ENCODE data around the gene TBC1D9. TPM values are rescaled to one million over a fixed set of nuclear protein-coding genes. Genes with fewer than 3 reads are reported as not detected.

The TBC1D9 gene
- total RNA-seq, 1 experiment from 2014 or later = 0.70 TPM

- CTCF ChIA-PET = interaction anchor here (0.6 kb wide), 1 partner anchor 148 kb away, joined by 6 read pairs; no protein-coding TSS in a partner anchor
- POLR2A ChIA-PET = no interaction called here
- no peaks in the 10 kb centered on the region for H3K9me3 Mint-ChIP-seq
- peaks cover 8% of the 10 kb centered on the region; the same call in 1 of the 2 replicates for H3K4me1 Mint-ChIP-seq
- H3K36me3 Mint-ChIP-seq = no peaks in the 10 kb centered on the region
- no peak for TF ChIP-seq AFF4 (CRISPR knock-in tag; IDR thresholded peaks at IDR 0.05; ENCODE audit: borderline replicate concordance)
- TF ChIP-seq, protein P1, sequence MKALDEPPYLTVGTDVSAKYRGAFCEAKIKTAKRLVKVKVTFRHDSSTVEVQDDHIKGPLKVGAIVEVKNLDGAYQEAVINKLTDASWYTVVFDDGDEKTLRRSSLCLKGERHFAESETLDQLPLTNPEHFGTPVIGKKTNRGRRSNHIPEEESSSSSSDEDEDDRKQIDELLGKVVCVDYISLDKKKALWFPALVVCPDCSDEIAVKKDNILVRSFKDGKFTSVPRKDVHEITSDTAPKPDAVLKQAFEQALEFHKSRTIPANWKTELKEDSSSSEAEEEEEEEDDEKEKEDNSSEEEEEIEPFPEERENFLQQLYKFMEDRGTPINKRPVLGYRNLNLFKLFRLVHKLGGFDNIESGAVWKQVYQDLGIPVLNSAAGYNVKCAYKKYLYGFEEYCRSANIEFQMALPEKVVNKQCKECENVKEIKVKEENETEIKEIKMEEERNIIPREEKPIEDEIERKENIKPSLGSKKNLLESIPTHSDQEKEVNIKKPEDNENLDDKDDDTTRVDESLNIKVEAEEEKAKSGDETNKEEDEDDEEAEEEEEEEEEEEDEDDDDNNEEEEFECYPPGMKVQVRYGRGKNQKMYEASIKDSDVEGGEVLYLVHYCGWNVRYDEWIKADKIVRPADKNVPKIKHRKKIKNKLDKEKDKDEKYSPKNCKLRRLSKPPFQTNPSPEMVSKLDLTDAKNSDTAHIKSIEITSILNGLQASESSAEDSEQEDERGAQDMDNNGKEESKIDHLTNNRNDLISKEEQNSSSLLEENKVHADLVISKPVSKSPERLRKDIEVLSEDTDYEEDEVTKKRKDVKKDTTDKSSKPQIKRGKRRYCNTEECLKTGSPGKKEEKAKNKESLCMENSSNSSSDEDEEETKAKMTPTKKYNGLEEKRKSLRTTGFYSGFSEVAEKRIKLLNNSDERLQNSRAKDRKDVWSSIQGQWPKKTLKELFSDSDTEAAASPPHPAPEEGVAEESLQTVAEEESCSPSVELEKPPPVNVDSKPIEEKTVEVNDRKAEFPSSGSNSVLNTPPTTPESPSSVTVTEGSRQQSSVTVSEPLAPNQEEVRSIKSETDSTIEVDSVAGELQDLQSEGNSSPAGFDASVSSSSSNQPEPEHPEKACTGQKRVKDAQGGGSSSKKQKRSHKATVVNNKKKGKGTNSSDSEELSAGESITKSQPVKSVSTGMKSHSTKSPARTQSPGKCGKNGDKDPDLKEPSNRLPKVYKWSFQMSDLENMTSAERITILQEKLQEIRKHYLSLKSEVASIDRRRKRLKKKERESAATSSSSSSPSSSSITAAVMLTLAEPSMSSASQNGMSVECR (CRISPR knock-in tag; IDR thresholded peaks at IDR 0.05; ENCODE audit: borderline replicate concordance) = no peak
- no peak for TF ChIP-seq GRHL2 (CRISPR knock-in tag; IDR thresholded peaks at IDR 0.05; ENCODE audit: insufficient replicate concordance, severe bottlenecking)
- no peak for TF ChIP-seq ETV6 (CRISPR knock-in tag; IDR thresholded peaks at IDR 0.05)
- no peak for TF ChIP-seq ZNF396 (CRISPR knock-in tag; IDR thresholded peaks at IDR 0.05; ENCODE audit: borderline replicate concordance)
- no peak for TF ChIP-seq ZNF263 (CRISPR knock-in tag; IDR thresholded peaks at IDR 0.05; ENCODE audit: low read depth)
- no peak overlapping the region for H3K4me3 Mint-ChIP-seq
- ATAC-seq = no peak
- H3K27me3 Mint-ChIP-seq (ENCODE audit: low read depth) = no peaks in the 10 kb centered on the region
- no peak overlapping the region for H3K27ac Mint-ChIP-seq
- no peak for DNase-seq (ENCODE audit: low spot score)
These were observed 29.2 kb downstream of the TBC1D9 start for GRCh38 chr4:140726776-140727500.

- CTCF ChIA-PET = no interaction called here
- H3K4me1 Mint-ChIP-seq = peaks cover 8% of the 10 kb centered on the region; the same call in 1 of the 2 replicates
- H3K27me3 Mint-ChIP-seq (ENCODE audit: low read depth) = no peaks in the 10 kb centered on the region
- POLR2A ChIA-PET = no interaction called here
- no peaks in the 10 kb centered on the region for H3K9me3 Mint-ChIP-seq
- no peak overlapping the region for H3K27ac Mint-ChIP-seq
- no peak for ATAC-seq
- no peaks in the 10 kb centered on the region for H3K36me3 Mint-ChIP-seq
- DNase-seq (ENCODE audit: low spot score) = no peak
- no peak overlapping the region for H3K4me3 Mint-ChIP-seq
- TF ChIP-seq HMGA2 (CRISPR knock-in tag; IDR thresholded peaks at IDR 0.05) = no peak
- TF ChIP-seq, protein P2, sequence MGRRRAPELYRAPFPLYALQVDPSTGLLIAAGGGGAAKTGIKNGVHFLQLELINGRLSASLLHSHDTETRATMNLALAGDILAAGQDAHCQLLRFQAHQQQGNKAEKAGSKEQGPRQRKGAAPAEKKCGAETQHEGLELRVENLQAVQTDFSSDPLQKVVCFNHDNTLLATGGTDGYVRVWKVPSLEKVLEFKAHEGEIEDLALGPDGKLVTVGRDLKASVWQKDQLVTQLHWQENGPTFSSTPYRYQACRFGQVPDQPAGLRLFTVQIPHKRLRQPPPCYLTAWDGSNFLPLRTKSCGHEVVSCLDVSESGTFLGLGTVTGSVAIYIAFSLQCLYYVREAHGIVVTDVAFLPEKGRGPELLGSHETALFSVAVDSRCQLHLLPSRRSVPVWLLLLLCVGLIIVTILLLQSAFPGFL (CRISPR knock-in tag; IDR thresholded peaks at IDR 0.05; ENCODE audit: borderline replicate concordance) = no peak
- no peak for TF ChIP-seq GABPB1 (CRISPR knock-in tag; IDR thresholded peaks at IDR 0.05)
- TF ChIP-seq MLX (CRISPR knock-in tag; IDR thresholded peaks at IDR 0.05) = no peak
- TF ChIP-seq, protein P3, sequence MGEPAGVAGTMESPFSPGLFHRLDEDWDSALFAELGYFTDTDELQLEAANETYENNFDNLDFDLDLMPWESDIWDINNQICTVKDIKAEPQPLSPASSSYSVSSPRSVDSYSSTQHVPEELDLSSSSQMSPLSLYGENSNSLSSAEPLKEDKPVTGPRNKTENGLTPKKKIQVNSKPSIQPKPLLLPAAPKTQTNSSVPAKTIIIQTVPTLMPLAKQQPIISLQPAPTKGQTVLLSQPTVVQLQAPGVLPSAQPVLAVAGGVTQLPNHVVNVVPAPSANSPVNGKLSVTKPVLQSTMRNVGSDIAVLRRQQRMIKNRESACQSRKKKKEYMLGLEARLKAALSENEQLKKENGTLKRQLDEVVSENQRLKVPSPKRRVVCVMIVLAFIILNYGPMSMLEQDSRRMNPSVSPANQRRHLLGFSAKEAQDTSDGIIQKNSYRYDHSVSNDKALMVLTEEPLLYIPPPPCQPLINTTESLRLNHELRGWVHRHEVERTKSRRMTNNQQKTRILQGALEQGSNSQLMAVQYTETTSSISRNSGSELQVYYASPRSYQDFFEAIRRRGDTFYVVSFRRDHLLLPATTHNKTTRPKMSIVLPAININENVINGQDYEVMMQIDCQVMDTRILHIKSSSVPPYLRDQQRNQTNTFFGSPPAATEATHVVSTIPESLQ (CRISPR knock-in tag; IDR thresholded peaks at IDR 0.05) = no peak
- no peak for TF ChIP-seq ZNF532 (CRISPR knock-in tag; IDR thresholded peaks at IDR 0.05; ENCODE audit: borderline replicate concordance)
These were observed 30.6 kb downstream of the TBC1D9 start for GRCh38 chr4:140725556-140725955.

Data from WTC11 (cell line).